PC-9 (cell line): ENCODE measurements around the gene ANXA6. TPM values are rescaled to one million over a fixed set of nuclear protein-coding genes. Genes with fewer than 3 reads are reported as not detected.

Source experiments
- BruUV-seq: library from RNA; stranded (reverse); fragments of 400-500 nt; replicated peaks from 2 replicates; lab custom pipeline; 2021; lab: Mats Ljungman, UMichigan
- CTCF ChIA-PET: fragments of 300-600 bp; sonication (Branson Sonifier 250); formaldehyde crosslinking; loops from one replicate; lab custom pipeline; 2022; ENCODE audit warnings: antibody characterized with exemption; lab: Charles Lee
- POLR2A ChIA-PET: fragments of 300-600 bp; sonication (Branson Sonifier 250); formaldehyde crosslinking; loops from one replicate; lab custom pipeline; 2022; ENCODE audit warnings: antibody characterized with exemption; ENCODE audit not compliant: unreplicated experiment; lab: Charles Lee
- DNase-seq, 2 experiments: peaks; one replicate each; pipeline versions ENCODE4 v3.0.0 to v3.0.0-alpha.2; 2015 to 2022; ENCODE audit warnings: mixed read lengths in 1 of 2
- H2AFZ ChIP-seq: fragments of 200-600 bp; sonication (generic); 2 replicates; pipeline ENCODE4 v1.8.1; 2017; ENCODE audit warnings: antibody characterized with exemption
- H3F3A ChIP-seq: fragments of 200-600 bp; sonication (generic); 2 replicates; pipeline ENCODE4 v1.8.1; 2017; ENCODE audit warnings: antibody characterized with exemption, mild to moderate bottlenecking, low read depth; ENCODE audit not compliant: insufficient read depth
- H3K27ac ChIP-seq: fragments of 200-600 bp; sonication (generic); 2 replicates; pipeline ENCODE4 v1.6.1; 2016; ENCODE audit warnings: mixed run types
- H3K27me3 ChIP-seq: fragments of 200-600 bp; sonication (generic); 2 replicates; pipeline ENCODE4 v1.6.1; 2016; ENCODE audit warnings: low read depth, mixed run types; ENCODE audit not compliant: insufficient read depth
- H3K36me3 ChIP-seq: fragments of 200-600 bp; sonication (generic); 2 replicates; pipeline ENCODE4 v1.6.1; 2016; ENCODE audit warnings: low read depth, mixed run types
- H3K4me1 ChIP-seq: fragments of 200-600 bp; sonication (generic); replicated peaks from 2 replicates; pipeline ENCODE4 v1.6.1; 2016; ENCODE audit warnings: mixed run types; ENCODE audit not compliant: insufficient read depth
- H3K4me2 ChIP-seq: fragments of 200-600 bp; sonication (generic); 2 replicates; pipeline ENCODE4 v1.6.1; 2017; ENCODE audit warnings: mixed run types
- H3K4me3 ChIP-seq: fragments of 200-600 bp; sonication (generic); 2 replicates; pipeline ENCODE4 v1.6.1; 2016; ENCODE audit warnings: mixed run types
- H3K79me2 ChIP-seq: fragments of 200-600 bp; sonication (generic); 2 replicates; pipeline ENCODE4 v1.6.1; 2017; ENCODE audit warnings: low read depth, mixed run types
- H3K9me2 ChIP-seq: fragments of 200-600 bp; sonication (generic); 2 replicates; pipeline ENCODE4 v1.8.1; 2017; ENCODE audit warnings: mild to moderate bottlenecking; ENCODE audit not compliant: insufficient read depth
- H3K9me3 ChIP-seq: fragments of 200-600 bp; sonication (generic); 2 replicates; pipeline ENCODE4 v1.8.1; 2016; ENCODE audit warnings: low read depth; ENCODE audit not compliant: insufficient read depth
- H4K20me1 ChIP-seq: fragments of 200-600 bp; sonication (generic); 2 replicates; pipeline ENCODE4 v1.8.1; 2017; ENCODE audit not compliant: insufficient read depth
- EZH2 ChIP-seq: fragments of 200-600 bp; sonication (generic); IDR thresholded peaks from 2 replicates; pipeline ENCODE4 v1.8.0; 2017; ENCODE audit warnings: antibody characterized with exemption, low read depth
- intact Hi-C: fragments of 100-400 bp; cut with micrococcal nuclease; formaldehyde crosslinking; loops from one replicate; pipeline ENCODE4 v1.10.0; 2022; ENCODE audit not compliant: unreplicated experiment
- total RNA-seq: library from RNA; stranded (reverse); gene quantifications from 2 replicates; pipeline ENCODE4 v1.2.3, GENCODE V29; 2021
- TF ChIP-seq, protein P1 (sequence below): fragments of 200-600 bp; sonication (generic); conservative IDR thresholded peaks from 2 replicates; pipeline ENCODE4 v1.6.1; 2017; ENCODE audit warnings: mixed run types, antibody characterized with exemption, mild to moderate bottlenecking, moderate library complexity

Gene ANXA6
- total RNA-seq, 1 experiment from 2014 or later = 22.4 TPM

DNA sequence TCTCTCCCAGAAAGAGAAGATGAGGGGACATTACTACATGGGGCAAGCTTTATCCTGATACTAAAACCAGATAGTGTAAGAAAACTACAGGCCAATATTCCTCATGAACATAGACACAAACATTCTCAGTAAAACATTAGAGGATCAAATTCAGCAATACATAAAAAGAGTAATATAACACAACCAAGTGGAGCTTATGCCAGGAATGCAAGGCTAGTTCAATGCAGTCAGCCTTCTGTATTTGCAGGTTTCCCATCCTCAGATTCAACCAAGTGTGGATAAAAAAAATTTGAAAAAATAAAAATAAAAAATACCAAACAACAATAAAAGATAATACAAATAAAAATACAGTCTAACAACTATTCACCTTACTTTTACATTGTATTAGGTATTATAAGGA lies 35.0 kb upstream of the ANXA6 start:
- intact Hi-C loops = no loop called here
- CTCF ChIA-PET = interaction anchor here (0.6 kb wide), 2 partner anchors 45 to 194 kb away, joined by 3 to 6 read pairs; no protein-coding TSS in a partner anchor
- POLR2A ChIA-PET = no interaction called here
- Histone ChIP-seq H3K4me2 (no peak overlapping the region), H3K4me1 (0 out of 2 replicates have a peak, but pooled peaks cover 4% of the 10 kb centered on the region), H3K79me2 (no peaks in the 10 kb centered on the region), H4K20me1 (no peaks in the 10 kb centered on the region), H3K36me3 (no peaks in the 10 kb centered on the region), H2AFZ (no peak overlapping the region), H3K4me3 (no peak overlapping the region), H3K27me3 (no peaks in the 10 kb centered on the region), H3K27ac (no peak overlapping the region), H3F3A (no peaks in the 10 kb centered on the region), H3K9me2 (no peaks in the 10 kb centered on the region), H3K9me3 (no peaks in the 10 kb centered on the region)
- no peak for DNase-seq
- TF ChIP-seq, protein P1, sequence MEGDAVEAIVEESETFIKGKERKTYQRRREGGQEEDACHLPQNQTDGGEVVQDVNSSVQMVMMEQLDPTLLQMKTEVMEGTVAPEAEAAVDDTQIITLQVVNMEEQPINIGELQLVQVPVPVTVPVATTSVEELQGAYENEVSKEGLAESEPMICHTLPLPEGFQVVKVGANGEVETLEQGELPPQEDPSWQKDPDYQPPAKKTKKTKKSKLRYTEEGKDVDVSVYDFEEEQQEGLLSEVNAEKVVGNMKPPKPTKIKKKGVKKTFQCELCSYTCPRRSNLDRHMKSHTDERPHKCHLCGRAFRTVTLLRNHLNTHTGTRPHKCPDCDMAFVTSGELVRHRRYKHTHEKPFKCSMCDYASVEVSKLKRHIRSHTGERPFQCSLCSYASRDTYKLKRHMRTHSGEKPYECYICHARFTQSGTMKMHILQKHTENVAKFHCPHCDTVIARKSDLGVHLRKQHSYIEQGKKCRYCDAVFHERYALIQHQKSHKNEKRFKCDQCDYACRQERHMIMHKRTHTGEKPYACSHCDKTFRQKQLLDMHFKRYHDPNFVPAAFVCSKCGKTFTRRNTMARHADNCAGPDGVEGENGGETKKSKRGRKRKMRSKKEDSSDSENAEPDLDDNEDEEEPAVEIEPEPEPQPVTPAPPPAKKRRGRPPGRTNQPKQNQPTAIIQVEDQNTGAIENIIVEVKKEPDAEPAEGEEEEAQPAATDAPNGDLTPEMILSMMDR = no peak
- no TSS peak for BruUV-seq

DNA sequence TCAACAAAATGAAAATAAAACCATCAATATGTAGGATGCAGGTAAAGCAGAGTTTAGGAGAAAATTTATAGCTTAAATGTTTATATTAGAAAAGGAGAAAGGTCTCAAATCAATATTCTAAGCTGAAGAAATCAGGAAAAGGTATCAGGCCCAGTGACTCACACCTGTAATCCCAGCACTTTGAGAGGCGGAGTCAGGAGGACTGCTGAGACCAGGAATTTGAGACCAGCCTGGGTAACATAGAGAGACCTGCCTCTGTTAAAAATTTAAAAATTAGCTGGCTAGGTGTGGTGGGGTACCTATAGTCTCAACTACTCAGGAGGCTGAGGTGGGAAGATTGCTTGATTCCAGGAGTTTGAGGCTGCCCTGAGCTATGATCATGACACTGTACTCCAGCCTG lies 34.1 kb upstream of the ANXA6 start:
- Histone ChIP-seq H3K79me2 (no peaks in the 10 kb centered on the region), H3K4me3 (no peak overlapping the region), H4K20me1 (no peaks in the 10 kb centered on the region), H2AFZ (no peak overlapping the region), H3K4me1 (0 out of 2 replicates have a peak, but pooled peaks cover 4% of the 10 kb centered on the region), H3K36me3 (no peaks in the 10 kb centered on the region), H3F3A (no peaks in the 10 kb centered on the region), H3K4me2 (no peak overlapping the region), H3K9me3 (no peaks in the 10 kb centered on the region), H3K9me2 (no peaks in the 10 kb centered on the region), H3K27ac (no peak overlapping the region), H3K27me3 (no peaks in the 10 kb centered on the region)
- intact Hi-C loops = no loop called here
- BruUV-seq = no TSS peak
- DNase-seq = no peak
- POLR2A ChIA-PET = no interaction called here
- CTCF ChIA-PET = interaction anchor here (0.6 kb wide), 1 partner anchor 193 kb away, joined by 6 read pairs; no protein-coding TSS in a partner anchor
- TF ChIP-seq, protein P1 = no peak
- no peak for TF ChIP-seq EZH2

DNA sequence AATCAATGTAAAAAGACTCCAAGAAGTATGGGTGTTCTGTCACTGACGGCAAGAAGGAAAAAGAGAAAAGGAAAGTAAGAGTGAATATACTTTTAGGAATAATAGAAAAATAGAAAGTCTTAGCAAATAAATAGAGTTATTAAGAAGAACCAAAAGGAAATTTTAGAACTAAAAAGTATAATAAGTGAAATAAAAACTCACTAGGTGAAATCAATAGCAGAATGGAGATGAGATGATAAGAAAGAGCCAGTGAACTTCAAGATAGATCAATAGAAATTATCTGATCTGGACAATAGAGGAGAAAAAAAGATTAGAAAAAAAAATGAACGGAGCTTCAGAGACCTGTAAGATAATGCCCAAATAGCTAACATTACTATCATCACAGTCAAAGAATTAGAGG lies 31.6 kb upstream of the ANXA6 start:
- CTCF ChIA-PET = no interaction called here
- Histone ChIP-seq H3K79me2 (no peaks in the 10 kb centered on the region), H3F3A (no peaks in the 10 kb centered on the region), H3K4me1 (no peaks in the 10 kb centered on the region), H3K9me2 (no peaks in the 10 kb centered on the region), H3K27ac (no peak overlapping the region), H4K20me1 (no peaks in the 10 kb centered on the region), H3K4me2 (no peak overlapping the region), H3K27me3 (no peaks in the 10 kb centered on the region), H3K9me3 (no peaks in the 10 kb centered on the region), H3K36me3 (no peaks in the 10 kb centered on the region), H2AFZ (no peak overlapping the region), H3K4me3 (no peak overlapping the region)
- DNase-seq = no peak
- intact Hi-C loops = no loop called here
- no TSS peak for BruUV-seq
- POLR2A ChIA-PET = interaction anchor here (0.6 kb wide), 1 partner anchor 147 kb away, joined by 4 read pairs; no protein-coding TSS in a partner anchor
- TF ChIP-seq EZH2 = no peak
- TF ChIP-seq, protein P1 = no peak
